T-cell (primary cell): ENCODE data around the gene ATP5F1A. TPM values are rescaled to one million over a fixed set of nuclear protein-coding genes. Genes with fewer than 3 reads are reported as not detected.

Experiments used
- ATAC-seq, 4 experiments: fragments of 200-7000 bp in 3 of 4; fragments of 150-1000 bp in 1 of 4; cut with Tn5 transposase; replicated peaks in 1 of 4; 1 replicate in 3 of 4; 2 replicates in 1 of 4; pipeline ENCODE4 v1.10.0; 2021; ENCODE audit warnings: moderate library complexity in 3 of 4, mild to moderate bottlenecking in 2 of 4, moderate number of reproducible peaks in 1 of 4
- CTCF ChIA-PET, 2 donors: fragments of 300-600 bp; sonication (Branson Sonifier 250); formaldehyde crosslinking; loops; one replicate each; lab custom pipeline; 2022; ENCODE audit warnings: antibody characterized with exemption in 2 of 2; lab: Charles Lee
- POLR2A ChIA-PET, 2 donors: fragments of 300-600 bp; sonication (Branson Sonifier 250); formaldehyde crosslinking; loops; one replicate each; lab custom pipeline; 2022; ENCODE audit warnings: antibody characterized with exemption in 2 of 2; lab: Charles Lee
- DNase-seq, 35 experiments: peaks; one replicate each; pipeline versions ENCODE4 v3.0.0 to v3.0.0-alpha.2; 2013 to 2023
- H3K27ac ChIP-seq: one replicate; pipeline ENCODE4 v1.5.1; 2013; ENCODE audit warnings: low read length
- H3K27me3 ChIP-seq, 2 experiments: replicated peaks in 1 of 2; 1 replicate in 1 of 2; 2 replicates in 1 of 2; pipeline versions ENCODE4 v1.6.1 to v1.7.0; 2013; ENCODE audit warnings: low read length in 1 of 2, mixed read lengths in 1 of 2; ENCODE audit not compliant: control insufficient read depth in 2 of 2, insufficient read depth in 2 of 2; ENCODE audit errors: extremely low read depth in 1 of 2
- H3K36me3 ChIP-seq, 2 donors: 1 replicate in 1 of 2; 2 replicates in 1 of 2; pipeline versions ENCODE4 v1.6.1 to v1.7.0; 2013; ENCODE audit warnings: low read length in 1 of 2; ENCODE audit not compliant: control insufficient read depth in 2 of 2, insufficient read depth in 1 of 2; ENCODE audit errors: extremely low read depth in 1 of 2
- H3K4me1 ChIP-seq, 2 experiments: 1 replicate in 1 of 2; 2 replicates in 1 of 2; pipeline versions ENCODE4 v1.6.1 to v1.7.0; 2013; ENCODE audit warnings: low read length in 2 of 2, mixed read lengths in 1 of 2; ENCODE audit not compliant: insufficient read depth in 2 of 2, control insufficient read depth in 1 of 2; ENCODE audit errors: extremely low read depth in 1 of 2
- H3K4me3 ChIP-seq, 2 donors: 1 replicate in 1 of 2; 2 replicates in 1 of 2; pipeline versions ENCODE4 v1.5.1 to v1.7.0; 2013; ENCODE audit warnings: mild to moderate bottlenecking in 2 of 2, low read length in 1 of 2, moderate library complexity in 1 of 2; ENCODE audit not compliant: control insufficient read depth in 1 of 2; ENCODE audit errors: extremely low read depth in 1 of 2
- H3K9me3 ChIP-seq: 2 replicates; pipeline ENCODE4 v1.7.0; 2013
- H3K27ac Mint-ChIP-seq, 2 donors: one replicate each; pipeline ENCODE4 v1.8.0; 2020 to 2021; ENCODE audit warnings: mild to moderate bottlenecking in 2 of 2, mixed read lengths in 2 of 2
- H3K27me3 Mint-ChIP-seq, 2 donors: one replicate each; pipeline ENCODE4 v1.8.0; 2021 to 2022; ENCODE audit warnings: mixed read lengths in 2 of 2
- H3K36me3 Mint-ChIP-seq: one replicate; pipeline ENCODE4 v1.8.0; 2021; ENCODE audit warnings: mixed read lengths
- H3K4me1 Mint-ChIP-seq, 3 donors: one replicate each; pipeline ENCODE4 v1.8.0; 2020 to 2022; ENCODE audit warnings: mixed read lengths in 3 of 3, mild to moderate bottlenecking in 1 of 3
- H3K4me3 Mint-ChIP-seq, 3 donors: one replicate each; pipeline ENCODE4 v1.8.0; 2020 to 2022; ENCODE audit warnings: mild to moderate bottlenecking in 3 of 3, mixed read lengths in 3 of 3, moderate library complexity in 3 of 3
- H3K9me3 Mint-ChIP-seq, 3 donors: one replicate each; pipeline ENCODE4 v1.8.0; 2020 to 2022; ENCODE audit warnings: mixed read lengths in 3 of 3
- WGBS: methylation state at CpG from one replicate; pipeline ENCODE4 v1.1.5; 2013; ENCODE audit warnings: missing lambda C conversion rate; ENCODE audit not compliant: insufficient coverage; 5-methylcytosine and 5-hydroxymethylcytosine counted together
- total RNA-seq, 35 experiments: library from RNA in 6 of 35; stranded (reverse) in 6 of 35; fragments of 120-200 nt in 1 of 35; gene quantifications; one replicate each; pipeline versions ENCODE4 v1.2.1 to v1.2.4 and lab custom pipeline; 2013 to 2026

The ATP5F1A gene
- total RNA-seq, 5 donors from 2014 or later (not counting 1 experiment from before 2014, with no cell fraction given) = 180 to 264 (median 238) TPM

GRCh38 chr18:46067438-46068007 lies 30.6 kb downstream of the ATP5F1A start:
- no peak overlapping the region for H3K4me3 ChIP-seq
- H3K36me3 ChIP-seq = no peaks in the 10 kb centered on the region
- no peaks in the 10 kb centered on the region for H3K9me3 ChIP-seq
- no peak overlapping the region for H3K27ac ChIP-seq
- H3K27me3 ChIP-seq = peaks cover 0 to 9% of the 10 kb centered on the region in 2 experiments
- Mint-ChIP-seq H3K36me3 (no peaks in the 10 kb centered on the region), H3K27ac (peak overlapping the region; percentile 11 to 36), H3K27me3 (no peaks in the 10 kb centered on the region), H3K4me3 (no peak overlapping the region), H3K4me1 (peaks cover 31 to 40% (median 39%) of the 10 kb centered on the region in 3 donors), H3K9me3 (peaks cover 0 to 2% (median 0%) of the 10 kb centered on the region in 3 donors)
- no peak for DNase-seq
- 80% methylated on average over 1 of the region's 5 CpGs for WGBS
- POLR2A ChIA-PET = interaction anchor here (0.6 to 0.7 kb wide), 3 partner anchors 34 to 388 kb away, joined by 4 to 8 read pairs (median 6); no protein-coding TSS in a partner anchor
- peaks cover 3 to 30% of the 10 kb centered on the region in 2 experiments for H3K4me1 ChIP-seq
- CTCF ChIA-PET = no interaction called here
- ATAC-seq = no peak

GRCh38 chr18:46062781-46063180 lies 35.3 kb downstream of the ATP5F1A start:
- POLR2A ChIA-PET = no interaction called here
- no peaks in the 10 kb centered on the region for H3K27me3 Mint-ChIP-seq

GRCh38 chr18:46061796-46062195 lies 36.3 kb downstream of the ATP5F1A start:
- no peaks in the 10 kb centered on the region for H3K9me3 ChIP-seq
- H3K9me3 Mint-ChIP-seq = no peaks in the 10 kb centered on the region
- no peak overlapping the region for H3K27ac Mint-ChIP-seq
- H3K27ac ChIP-seq = no peak overlapping the region
- WGBS = no CpG with 5 or more reads among the region's 1 CpG
- H3K4me3 ChIP-seq = no peak overlapping the region
- ATAC-seq (no peak), DNase-seq (no peak)
- no peak overlapping the region for H3K4me3 Mint-ChIP-seq
- no peaks in the 10 kb centered on the region for H3K27me3 ChIP-seq
- no peaks in the 10 kb centered on the region for H3K4me1 ChIP-seq
- H3K4me1 Mint-ChIP-seq = peaks cover 6 to 12% (median 11%) of the 10 kb centered on the region in 3 donors
- H3K27me3 Mint-ChIP-seq = no peaks in the 10 kb centered on the region
- ChIA-PET CTCF (interaction anchor here (0.7 to 1.2 kb wide), 4 partner anchors 12 to 372 kb away, joined by 3 to 8 read pairs (median 3); no protein-coding TSS in a partner anchor), POLR2A (interaction anchor here in 1 of 2 donors (0.6 kb wide), 1 partner anchor 1966 kb away, joined by 3 read pairs; no protein-coding TSS in a partner anchor)
- H3K36me3 ChIP-seq = no peaks in the 10 kb centered on the region
- no peaks in the 10 kb centered on the region for H3K36me3 Mint-ChIP-seq

More at GRCh38 chr18:46062781-46063180, 35.3 kb downstream of the ATP5F1A start:
- Histone ChIP-seq H3K36me3 (no peaks in the 10 kb centered on the region), H3K4me3 (no peak overlapping the region), H3K4me1 (no peaks in the 10 kb centered on the region), H3K27ac (no peak overlapping the region), H3K27me3 (no peaks in the 10 kb centered on the region), H3K9me3 (no peaks in the 10 kb centered on the region)
- CTCF ChIA-PET = no interaction called here
- H3K4me1 Mint-ChIP-seq = peaks cover 6 to 14% (median 13%) of the 10 kb centered on the region in 3 donors
- DNase-seq (no peak), ATAC-seq (no peak)
- no peak overlapping the region for H3K4me3 Mint-ChIP-seq
- 88% methylated on average over 4 of the region's 5 CpGs for WGBS
- no peak overlapping the region for H3K27ac Mint-ChIP-seq
- peaks cover 0 to 2% (median 0%) of the 10 kb centered on the region in 3 donors for H3K9me3 Mint-ChIP-seq
- no peaks in the 10 kb centered on the region for H3K36me3 Mint-ChIP-seq

- Histone ChIP-seq H3K36me3 (no peaks in the 10 kb centered on the region), H3K9me3 (no peaks in the 10 kb centered on the region), H3K4me1 (peaks cover 0 to 2% of the 10 kb centered on the region in 2 experiments), H3K4me3 (no peak overlapping the region), H3K27ac (no peak overlapping the region), H3K27me3 (no peaks in the 10 kb centered on the region)
- WGBS = 97% methylated on average over 3 of the region's 3 CpGs
- no peaks in the 10 kb centered on the region for H3K9me3 Mint-ChIP-seq
- H3K4me1 Mint-ChIP-seq = peaks cover 7 to 12% (median 12%) of the 10 kb centered on the region in 3 donors
- no peaks in the 10 kb centered on the region for H3K36me3 Mint-ChIP-seq
- ChIA-PET CTCF (interaction anchor here (0.7 to 1.2 kb wide), 4 partner anchors 12 to 371 kb away, joined by 3 to 8 read pairs (median 3); no protein-coding TSS in a partner anchor), POLR2A (interaction anchor here in 1 of 2 donors (0.6 kb wide), 1 partner anchor 1966 kb away, joined by 3 read pairs; no protein-coding TSS in a partner anchor)
- no peak for DNase-seq
- no peak for ATAC-seq
- H3K27ac Mint-ChIP-seq = no peak overlapping the region
- no peak overlapping the region for H3K4me3 Mint-ChIP-seq
- H3K27me3 Mint-ChIP-seq = no peaks in the 10 kb centered on the region
Measured at GRCh38 chr18:46061387-46061786, 36.7 kb downstream of the ATP5F1A start.

GRCh38 chr18:46060359-46060841 lies 37.7 kb downstream of the ATP5F1A start:
- H3K4me3 Mint-ChIP-seq = no peak overlapping the region
- POLR2A ChIA-PET = no interaction called here
- H3K27ac Mint-ChIP-seq = peak overlapping the region in 1 of 2 donors; percentile 37
- H3K27me3 Mint-ChIP-seq = no peaks in the 10 kb centered on the region
- no peaks in the 10 kb centered on the region for H3K36me3 Mint-ChIP-seq
- no peaks in the 10 kb centered on the region for H3K9me3 ChIP-seq
- peaks cover 0 to 10% of the 10 kb centered on the region in 2 experiments for H3K4me1 ChIP-seq
- H3K36me3 ChIP-seq = no peaks in the 10 kb centered on the region
- no peak overlapping the region for H3K4me3 ChIP-seq
- ATAC-seq (no peak), DNase-seq (no peak)
- no peaks in the 10 kb centered on the region for H3K27me3 ChIP-seq
- CTCF ChIA-PET = interaction anchor here in 1 of 2 donors (0.5 kb wide), 1 partner anchor 8 kb away, joined by 4 read pairs; no protein-coding TSS in a partner anchor
- peaks cover 17 to 22% (median 21%) of the 10 kb centered on the region in 3 donors for H3K4me1 Mint-ChIP-seq
- WGBS = 80% methylated on average over 3 of the region's 3 CpGs
- H3K9me3 Mint-ChIP-seq = no peaks in the 10 kb centered on the region
- no peak overlapping the region for H3K27ac ChIP-seq

- Histone ChIP-seq H3K9me3 (no peaks in the 10 kb centered on the region), H3K27ac (peak overlapping the region; percentile 82), H3K4me1 (peaks cover 0 to 20% of the 10 kb centered on the region in 2 experiments), H3K4me3 (no peak overlapping the region), H3K36me3 (no peaks in the 10 kb centered on the region), H3K27me3 (no peaks in the 10 kb centered on the region)
- Mint-ChIP-seq H3K36me3 (no peaks in the 10 kb centered on the region), H3K4me1 (peaks cover 41 to 47% (median 42%) of the 10 kb centered on the region in 3 donors), H3K4me3 (peak overlapping the region; percentile 17 to 43 (median 18)), H3K9me3 (no peaks in the 10 kb centered on the region), H3K27me3 (no peaks in the 10 kb centered on the region), H3K27ac (peak overlapping the region; percentile 87 to 91)
- ATAC-seq = peak; percentile 31 to 47 (median 46)
- POLR2A ChIA-PET = no interaction called here
- DNase-seq = no peak
- no CpG with 5 or more reads among the region's 4 CpGs for WGBS
- CTCF ChIA-PET = interaction anchor here in 1 of 2 donors (1.3 kb wide), 1 partner anchor 18 kb away, joined by 9 read pairs; no protein-coding TSS in a partner anchor
Measured at GRCh38 chr18:46055838-46056230, 42.3 kb downstream of the ATP5F1A start.
